H4 (cell line): ENCODE data around the gene GPR176. TPM values are rescaled to one million over a fixed set of nuclear protein-coding genes. Genes with fewer than 3 reads are reported as not detected.
"Not testable (repeated sequence)": the region's sequence is repeated elsewhere in the genome, so short reads cannot be mapped to it uniquely, and the experiment has no call there.

Experiments used
- DNase-seq: peaks from one replicate; pipeline ENCODE4 v3.0.0-alpha.2; 2015; ENCODE audit warnings: low spot score
- total RNA-seq: library from RNA; depleted of rRNA; stranded (reverse); fragments of >200 nt; shearing (Covaris generic); gene quantifications from 2 replicates; pipeline ENCODE4 v1.2.3, GENCODE V29; 2014

GPR176 gene
- total RNA-seq, 1 experiment from 2014 or later = 20.4 TPM

- no peak for DNase-seq
Measured at GRCh38 chr15:39856357-39856756, 63.7 kb downstream of the GPR176 start.

DNA sequence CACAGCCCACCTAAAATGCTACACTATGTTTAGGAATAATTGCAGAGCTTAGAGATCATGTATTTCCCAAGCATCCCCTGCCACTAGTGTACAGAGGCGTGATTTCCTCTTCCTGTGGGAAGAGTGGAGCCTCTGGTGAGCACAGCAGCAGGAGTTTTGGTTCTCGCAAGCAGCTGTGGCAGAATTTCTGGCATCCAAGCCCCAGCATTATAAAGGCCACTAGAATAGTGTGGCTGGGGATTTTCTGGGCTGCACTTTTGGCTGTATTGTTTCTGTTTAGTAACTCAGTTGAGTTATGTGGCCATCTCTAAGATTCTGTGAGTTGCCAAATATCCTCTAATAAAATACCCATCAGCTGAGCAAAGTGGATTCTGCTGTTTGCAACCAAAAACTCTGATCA lies 64.7 kb downstream of the GPR176 start:
- DNase-seq = no peak

DNA sequence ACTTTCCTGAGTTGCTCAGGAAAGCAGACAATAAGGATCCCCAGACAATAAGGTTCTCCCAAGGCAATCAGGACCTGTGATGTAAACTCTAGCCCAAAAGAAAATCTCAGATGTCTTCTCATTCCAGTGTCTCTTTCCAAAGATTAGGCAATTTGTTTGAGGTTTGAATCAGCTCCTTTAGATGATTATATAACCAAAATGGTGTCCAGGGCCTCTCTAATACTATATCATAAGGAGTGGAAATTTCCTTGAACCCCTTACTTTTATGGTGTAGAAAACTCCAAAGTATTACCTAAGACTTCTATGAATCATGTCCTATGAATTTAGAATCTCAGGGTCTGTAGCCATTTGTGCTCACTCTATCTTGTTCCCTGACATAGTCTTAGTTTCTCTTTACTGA lies 65.9 kb downstream of the GPR176 start:
- DNase-seq = no peak

DNA sequence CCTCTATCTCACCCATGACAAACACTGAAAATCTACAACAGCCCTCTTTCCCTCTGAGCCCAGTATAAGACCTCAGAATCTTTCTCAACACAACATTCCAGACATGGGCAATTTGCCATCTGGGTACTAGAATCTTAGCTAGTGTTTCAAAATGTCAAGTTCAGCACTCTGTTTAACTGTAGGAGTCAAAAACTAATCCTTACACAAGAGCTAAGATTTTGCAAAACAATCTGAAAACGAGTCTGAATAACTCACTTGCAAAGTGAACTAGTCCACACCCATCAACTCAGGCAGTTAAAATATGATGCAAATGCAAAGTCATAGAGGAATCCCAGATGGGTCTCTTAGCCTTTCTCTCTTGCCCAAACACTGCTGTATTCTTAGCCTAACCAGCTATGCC lies 67.8 kb downstream of the GPR176 start:
- DNase-seq = no peak

GRCh38 chr15:39851500-39852092 lies 68.5 kb downstream of the GPR176 start:
- no peak for DNase-seq

DNA sequence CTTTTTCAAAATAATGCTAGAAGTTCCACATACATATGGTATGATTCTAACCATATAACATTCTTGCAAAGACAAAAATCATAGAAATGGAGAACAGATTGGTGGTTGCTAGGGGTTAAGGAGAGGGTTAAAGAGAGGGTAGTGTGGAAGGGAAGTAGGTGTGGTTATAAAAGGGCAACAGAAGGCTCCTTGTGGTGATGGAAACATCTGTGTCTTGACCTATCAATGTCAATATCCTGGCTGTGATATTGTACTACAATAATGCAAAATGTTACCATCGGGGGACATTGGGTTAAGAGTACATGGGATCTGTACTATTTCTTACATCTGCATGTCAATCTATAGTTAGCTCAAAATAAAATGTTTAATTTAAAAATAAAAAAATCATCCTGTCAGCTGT lies 69.6 kb downstream of the GPR176 start:
- no peak for DNase-seq

DNA sequence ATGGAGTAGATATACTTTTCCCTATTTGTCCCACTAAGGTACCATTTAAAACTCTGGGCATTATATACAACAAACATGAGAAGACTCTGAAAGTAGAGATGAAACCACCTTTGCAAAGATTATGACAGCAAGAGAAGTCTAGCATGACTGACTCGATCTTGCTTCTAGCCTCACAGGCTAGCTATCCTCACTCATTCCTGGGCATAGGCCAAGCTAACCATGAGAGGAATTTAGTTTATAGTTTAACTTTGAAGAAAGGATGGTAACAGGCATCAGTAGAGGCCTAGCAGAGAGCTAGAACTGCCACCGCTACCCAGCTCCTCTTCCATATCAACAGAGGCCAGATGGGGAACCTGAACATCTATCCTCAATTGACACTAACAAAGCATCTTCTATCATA lies 74.0 kb downstream of the GPR176 start:
- no peak for DNase-seq

DNA sequence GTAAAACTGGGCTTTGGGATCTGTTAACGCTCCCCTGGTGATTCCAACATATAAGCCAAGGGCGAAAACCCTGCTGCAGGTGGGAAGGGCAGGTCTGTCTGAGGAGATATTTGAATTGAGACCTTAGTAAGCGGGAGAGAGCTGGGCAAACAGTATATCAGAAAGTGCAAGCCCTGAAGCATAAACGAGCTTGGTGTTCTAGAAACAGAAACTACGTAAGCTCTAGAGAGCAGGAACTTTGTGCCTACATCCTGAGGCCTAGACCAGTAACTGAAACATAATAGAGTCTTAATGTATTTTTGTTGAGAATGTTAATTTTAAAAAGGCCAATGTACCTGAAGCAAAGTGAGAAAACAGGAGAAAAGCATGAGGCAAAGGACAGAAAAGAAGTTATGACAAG lies 74.5 kb downstream of the GPR176 start:
- no peak for DNase-seq

GRCh38 chr15:39843565-39843964 lies 76.5 kb downstream of the GPR176 start:
- DNase-seq = no peak

DNA sequence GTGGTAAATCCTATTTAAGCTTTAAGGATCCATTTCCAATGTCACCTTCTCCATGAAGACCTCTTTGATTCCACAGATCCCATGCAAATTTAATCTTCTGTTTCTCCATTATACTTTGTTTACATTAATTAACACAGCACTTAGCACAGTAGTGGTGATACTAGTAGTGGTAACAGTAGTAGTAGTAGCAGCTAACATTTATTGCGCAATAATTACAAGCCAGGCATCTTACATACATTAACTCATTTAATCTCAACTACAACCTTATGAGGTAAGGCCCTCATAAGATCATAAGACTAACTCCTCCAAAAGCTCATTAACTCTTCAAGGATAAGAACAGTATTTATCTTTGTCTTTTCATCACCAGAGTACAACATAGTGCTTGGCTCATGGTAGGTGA lies 82.6 kb downstream of the GPR176 start:
- DNase-seq = no peak

DNA sequence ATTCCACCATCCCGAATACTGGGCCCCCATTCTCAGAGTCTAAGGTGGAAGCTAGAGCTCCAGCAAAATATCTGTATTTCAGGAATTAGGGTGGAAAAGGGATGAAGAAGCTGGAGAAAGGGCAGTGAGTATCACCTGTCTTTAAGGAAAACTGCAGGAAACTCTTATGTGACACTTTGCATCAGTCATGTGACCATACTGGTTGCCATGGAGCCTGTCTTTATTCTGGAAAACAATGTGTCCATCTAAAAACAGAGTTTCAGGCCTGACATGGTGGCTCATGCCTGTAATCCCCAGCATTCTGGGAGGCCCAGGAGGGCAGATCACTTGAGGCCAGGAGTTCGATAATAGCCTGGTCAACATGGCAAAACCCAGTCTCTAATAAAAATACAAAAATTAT lies 84.5 kb downstream of the GPR176 start:
- DNase-seq = no peak

DNA sequence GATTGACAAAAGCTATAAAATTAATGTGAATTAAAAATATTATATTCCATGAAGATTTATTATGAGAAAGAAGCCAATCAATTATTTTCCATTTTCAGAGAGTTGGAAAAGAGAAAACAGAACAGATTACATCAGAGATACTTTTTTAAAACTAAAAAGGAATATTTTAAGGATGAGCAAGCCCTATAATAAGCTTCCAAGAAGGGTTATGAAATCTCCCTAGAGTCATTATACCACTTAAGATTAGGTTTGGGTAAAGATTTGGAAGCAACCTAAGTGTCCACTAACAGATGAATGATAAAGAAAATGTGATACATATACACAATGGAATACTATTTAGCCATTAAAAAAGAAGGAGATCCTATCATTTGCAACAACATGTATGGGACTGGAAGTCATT lies 85.8 kb downstream of the GPR176 start:
- DNase-seq = no peak

DNA sequence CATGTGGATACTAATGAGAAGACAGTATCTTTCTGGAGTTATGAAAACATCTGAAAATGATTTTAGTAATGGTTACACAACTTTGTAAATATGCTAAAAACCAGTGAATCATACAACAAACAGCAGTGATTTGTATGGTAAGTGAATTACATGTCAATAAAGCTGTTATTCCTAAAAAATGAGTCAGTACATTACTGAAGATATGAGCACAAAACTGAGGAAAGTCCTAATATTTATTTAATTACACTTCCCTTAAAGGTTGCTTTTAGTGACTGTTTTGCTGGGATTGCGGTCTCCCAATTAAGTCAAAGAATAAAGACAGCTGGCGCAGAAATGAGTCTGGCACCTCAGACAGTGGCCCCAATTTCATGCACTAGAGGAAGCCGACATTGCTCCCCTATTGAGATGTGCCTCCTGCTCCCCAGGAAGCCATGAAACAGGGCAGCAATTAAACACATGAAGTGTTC lies 86.5 kb downstream of the GPR176 start:
- DNase-seq = no peak

DNA sequence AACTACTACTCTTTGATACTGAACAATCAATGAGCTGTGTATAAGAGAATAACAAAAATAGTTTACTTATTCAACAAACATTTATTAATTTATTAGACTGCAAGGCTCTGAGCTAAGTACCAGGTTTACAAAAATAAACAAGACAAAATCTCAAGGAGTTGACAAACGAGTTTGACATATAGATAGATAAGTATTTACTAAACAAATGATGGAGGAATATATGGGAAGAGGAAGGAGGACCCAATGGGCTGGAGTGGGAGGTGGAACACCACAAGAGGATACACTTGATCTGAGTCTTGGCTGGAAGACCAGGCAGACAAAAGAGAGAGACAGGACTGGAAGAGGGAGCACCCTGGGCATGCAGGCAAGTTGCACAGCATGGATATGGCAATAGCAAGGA lies 89.9 kb downstream of the GPR176 start:
- no peak for DNase-seq

DNA sequence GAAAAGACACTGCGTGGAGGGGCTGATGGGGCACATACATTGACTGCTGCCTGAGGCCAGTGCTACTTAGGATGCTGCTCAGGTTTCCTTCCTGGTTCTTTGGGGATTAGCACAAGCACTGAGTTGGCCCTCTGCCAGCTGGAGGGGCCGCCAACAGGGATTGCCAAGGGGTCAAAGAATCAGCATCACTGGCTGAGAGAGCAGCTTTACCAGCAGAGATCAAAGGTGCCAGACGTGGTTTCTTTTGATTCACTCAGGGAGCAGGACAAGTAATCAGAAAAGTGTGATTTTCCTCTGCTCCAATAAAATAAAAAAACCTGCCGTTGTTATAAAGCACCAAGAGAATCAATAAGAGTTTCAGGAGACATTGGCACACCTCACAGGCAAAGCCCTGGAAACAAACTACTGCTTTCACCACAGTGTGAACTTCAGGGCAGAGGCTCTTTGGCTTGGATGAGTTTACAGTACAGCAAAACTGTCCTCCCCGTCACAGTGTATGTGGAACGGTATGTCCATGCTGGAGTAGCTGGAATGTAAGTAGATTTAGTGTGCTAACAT lies 91.6 kb downstream of the GPR176 start:
- DNase-seq = no peak

GRCh38 chr15:39826975-39827374 lies 93.1 kb downstream of the GPR176 start:
- no peak for DNase-seq

- no peak for DNase-seq
Measured at GRCh38 chr15:39823634-39824033, 96.4 kb downstream of the GPR176 start.

- DNase-seq = no peak
Measured at GRCh38 chr15:39820050-39820602, 99.9 kb downstream of the GPR176 start.

DNA sequence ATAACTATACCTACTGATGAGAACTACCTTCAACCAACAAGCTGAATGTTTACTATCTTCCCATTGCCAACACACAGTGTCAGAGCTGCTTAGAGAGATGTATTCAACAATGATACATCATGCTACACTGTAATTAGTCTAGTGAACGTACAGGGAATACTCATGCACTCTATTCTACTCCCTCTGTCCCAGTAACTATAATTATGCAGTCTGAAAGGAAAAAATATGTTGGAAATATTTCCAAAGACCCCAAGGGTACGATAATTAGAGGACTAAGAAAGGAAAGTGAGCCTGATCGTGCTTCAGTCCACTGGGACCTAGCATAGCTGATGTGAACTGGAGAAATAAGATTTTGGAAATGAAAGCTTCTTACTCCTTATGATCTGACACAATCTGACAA lies 100.5 kb downstream of the GPR176 start:
- DNase-seq = no peak

- DNase-seq = no peak
Measured at GRCh38 chr15:39817892-39818291, 102.2 kb downstream of the GPR176 start.

DNA sequence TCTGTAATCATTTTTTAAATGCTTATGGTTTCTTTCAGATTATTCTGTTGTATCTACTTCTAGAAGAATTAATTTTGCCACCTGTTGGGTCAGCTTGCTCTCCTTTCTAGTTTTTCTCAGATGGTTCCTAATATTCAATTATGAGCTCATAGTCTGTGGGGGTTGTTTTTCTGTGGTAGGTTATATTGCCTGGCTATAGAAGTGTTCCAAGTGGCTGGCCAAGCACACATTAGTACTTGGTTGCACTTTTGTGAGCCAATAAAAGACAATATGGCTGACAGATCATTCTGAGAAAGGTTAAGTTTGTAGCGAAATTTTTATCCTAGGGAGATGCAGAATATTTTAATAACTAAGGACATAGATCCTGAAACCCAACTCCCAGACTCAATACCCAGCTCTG lies 105.6 kb downstream of the GPR176 start:
- DNase-seq = no peak

DNA sequence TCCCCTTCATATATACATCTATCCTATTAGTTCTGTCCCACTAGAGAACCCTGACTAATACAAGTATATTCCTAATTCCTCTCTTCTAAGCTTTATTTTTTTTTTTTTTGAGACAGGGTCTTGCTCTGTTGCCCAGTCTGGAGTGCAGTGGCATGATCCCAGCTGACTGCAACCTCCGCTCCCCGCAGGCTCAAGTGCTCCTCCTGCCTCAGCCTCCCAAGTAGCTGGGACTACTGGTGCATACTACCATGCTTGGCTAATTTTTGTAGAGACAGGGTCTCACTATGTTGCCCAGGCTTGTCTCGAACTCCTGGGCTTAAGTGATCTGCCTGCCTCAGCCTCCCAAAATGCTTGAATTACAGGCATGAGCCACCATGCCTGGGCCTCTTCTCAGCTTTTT lies 107.4 kb downstream of the GPR176 start:
- not testable (repeated sequence) for DNase-seq

- DNase-seq = no peak
Measured at GRCh38 chr15:39808909-39809308, 111.2 kb downstream of the GPR176 start.

DNA sequence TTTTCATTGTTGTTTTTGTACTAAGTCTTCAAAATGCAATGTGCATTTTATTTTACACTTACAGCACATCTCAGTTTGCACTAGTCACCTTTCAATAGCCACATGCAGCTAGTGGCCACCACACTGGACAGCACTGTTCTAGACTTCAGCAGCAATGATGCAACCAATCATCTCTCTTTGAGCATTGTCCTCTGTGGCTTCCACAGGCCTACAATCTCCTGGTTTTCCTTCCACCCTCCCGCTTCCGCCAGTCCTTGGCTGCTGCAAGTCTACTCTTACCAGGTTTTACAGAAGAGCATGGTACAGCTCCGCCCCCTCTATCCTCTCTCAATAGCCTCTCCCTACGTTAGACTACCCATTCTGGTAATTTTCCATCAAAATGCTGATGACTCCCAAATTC lies 112.3 kb downstream of the GPR176 start:
- DNase-seq = no peak
